A549 (cell line): ENCODE data around the gene UCMA. TPM values are rescaled to one million over a fixed set of nuclear protein-coding genes. Genes with fewer than 3 reads are reported as not detected.
A peak's percentile ranks its signal among the peaks of the same experiment; 100 is the strongest.

Experiments
- ATAC-seq, 2 experiments: fragments of 200-7000 bp in 1 of 2; fragments of >200 bp in 1 of 2; cut with Nextera tagmentation in 1 of 2; cut with Tn5 transposase in 1 of 2; 3 replicates each; pipeline versions ENCODE4 v1.8.0 to v1.9.1; 2018 to 2020; ENCODE audit warnings: mild to moderate bottlenecking in 1 of 2, moderate library complexity in 1 of 2
- CTCF ChIA-PET: fragments of 300-600 bp; sonication (Branson Sonifier 250); formaldehyde crosslinking; extraction: SDS; loops from one replicate; lab custom pipeline; 2021; ENCODE audit warnings: antibody characterized with exemption, inconsistent platforms; lab: Yijun Ruan, JAX
- POLR2A ChIA-PET: fragments of 350-600 bp; formaldehyde crosslinking; extraction: SDS; loops from one replicate; lab custom pipeline; 2021; ENCODE audit warnings: antibody characterized with exemption, inconsistent platforms; lab: Yijun Ruan, JAX
- DNase-seq, 2 experiments: peaks; one replicate each; pipeline versions ENCODE4 v3.0.0 to v3.0.0-alpha.2; 2011 to 2016; ENCODE audit warnings: low read depth in 1 of 2, low spot score in 1 of 2
- FAIRE-seq: peaks from 2 replicates; lab custom pipeline; 2011; peaks lifted over from hg19 to GRCh38; lab: Jason Lieb, UNC
- H3K27ac ChIP-seq, 2 experiments: fragments of >200 bp; sonication (Bioruptor Twin); formaldehyde crosslinking; 3 replicates each; pipeline ENCODE4 v1.5.1; 2016 to 2017
- H3K4me1 ChIP-seq: fragments of >200 bp; sonication (Bioruptor Twin); formaldehyde crosslinking; 3 replicates; pipeline ENCODE4 v1.6.1; 2016
- H3K4me2 ChIP-seq: fragments of >200 bp; sonication (Bioruptor Twin); formaldehyde crosslinking; 3 replicates; pipeline ENCODE4 v1.6.1; 2016
- H3K4me3 ChIP-seq: fragments of >200 bp; sonication (Bioruptor Twin); formaldehyde crosslinking; 3 replicates; pipeline ENCODE4 v1.5.1; 2016
- H3K9me3 ChIP-seq: fragments of >200 bp; sonication (Bioruptor Twin); formaldehyde crosslinking; 3 replicates; pipeline ENCODE4 v1.6.1; 2016
- CBX2 ChIP-seq: fragments of 200-600 bp; sonication (generic); IDR thresholded peaks from 2 replicates; pipeline ENCODE4 v1.6.1; 2016; ENCODE audit warnings: low read depth, mild to moderate bottlenecking, borderline replicate concordance
- CEBPB ChIP-seq, 2 experiments: fragments of >200 bp in 1 of 2; sonication (Bioruptor Twin) in 1 of 2; formaldehyde crosslinking in 1 of 2; IDR thresholded peaks; 2 replicates each; pipeline ENCODE4 v1.6.1; 2012 to 2016
- CHD2 ChIP-seq: fragments of 150-350 bp; IDR thresholded peaks from 2 replicates; pipeline ENCODE4 v1.6.1; 2014; ENCODE audit warnings: low read length; ENCODE audit not compliant: partially characterized antibody
- EHF ChIP-seq: fragments of 250-450 bp; sonication (Bioruptor Pico); IDR thresholded peaks from 2 replicates; pipeline ENCODE4 v1.5.0; 2020; ENCODE audit warnings: mild to moderate bottlenecking
- ELK1 ChIP-seq: fragments of 150-350 bp; IDR thresholded peaks from 2 replicates; pipeline ENCODE4 v1.6.1; 2014; ENCODE audit warnings: low read depth, mild to moderate bottlenecking, low read length
- EP300 ChIP-seq, 2 experiments: fragments of >200 bp; sonication (Bioruptor Twin); formaldehyde crosslinking; IDR thresholded peaks; 2 replicates in 1 of 2; 3 replicates in 1 of 2; pipeline ENCODE4 v1.6.1; 2016 to 2017
- HDAC2 ChIP-seq: fragments of 200-600 bp; sonication (generic); IDR thresholded peaks from 2 replicates; pipeline ENCODE4 v1.6.1; 2016
- HEYL ChIP-seq: fragments of 250-450 bp; sonication (Bioruptor Pico); IDR thresholded peaks from 2 replicates; pipeline ENCODE4 v1.8.0; 2021; ENCODE audit warnings: mild to moderate bottlenecking, moderate library complexity
- HMGXB4 ChIP-seq: fragments of 250-450 bp; sonication (Bioruptor Pico); IDR thresholded peaks from 2 replicates; pipeline ENCODE4 v1.5.0; 2021; ENCODE audit warnings: mild to moderate bottlenecking, moderate library complexity, borderline replicate concordance
- HOXA7 ChIP-seq: fragments of 250-450 bp; sonication (Bioruptor Pico); IDR thresholded peaks from 2 replicates; pipeline ENCODE4 v1.5.0; 2020; ENCODE audit warnings: mild to moderate bottlenecking, moderate library complexity
- JUN ChIP-seq, 2 experiments: fragments of >200 bp; sonication (Bioruptor Twin); formaldehyde crosslinking; IDR thresholded peaks; 2 replicates in 1 of 2; 3 replicates in 1 of 2; pipeline ENCODE4 v1.6.1; 2016 to 2017
- JUNB ChIP-seq: fragments of >200 bp; sonication (Bioruptor Twin); formaldehyde crosslinking; IDR thresholded peaks from 2 replicates; pipeline ENCODE4 v1.6.1; 2016
- MAX ChIP-seq: IDR thresholded peaks from 2 replicates; pipeline ENCODE4 v1.6.1; 2012
- MYC ChIP-seq: IDR thresholded peaks from 2 replicates; pipeline ENCODE4 v1.6.1; 2012; ENCODE audit warnings: mild to moderate bottlenecking, inconsistent platforms, low read length, improper control_type of control experiment, borderline replicate concordance
- NR3C1 ChIP-seq: fragments of >200 bp; sonication (Bioruptor Twin); formaldehyde crosslinking; IDR thresholded peaks from 3 replicates; pipeline ENCODE4 v1.6.1; 2017
- PHF8 ChIP-seq: fragments of 200-600 bp; sonication (generic); IDR thresholded peaks from 2 replicates; pipeline ENCODE4 v1.6.1; 2016; ENCODE audit warnings: low read depth, mild to moderate bottlenecking, antibody characterized with exemption, moderate library complexity, borderline replicate concordance
- RARB ChIP-seq: fragments of 250-450 bp; sonication (Bioruptor Pico); IDR thresholded peaks from 2 replicates; pipeline ENCODE4 v1.8.0; 2021; ENCODE audit warnings: mild to moderate bottlenecking, moderate library complexity
- RFX5 ChIP-seq: fragments of 450-650 bp; IDR thresholded peaks from 2 replicates; pipeline ENCODE4 v1.7.1; 2014; ENCODE audit warnings: antibody characterized with exemption, mild to moderate bottlenecking, moderate library complexity
- TFCP2L1 ChIP-seq: fragments of 250-450 bp; sonication (Bioruptor Pico); IDR thresholded peaks from 2 replicates; pipeline ENCODE4 v1.5.0; 2021; ENCODE audit warnings: mild to moderate bottlenecking
- TP53 ChIP-seq: fragments of 250-450 bp; sonication (Bioruptor Pico); IDR thresholded peaks from 2 replicates; pipeline ENCODE4 v1.5.0; 2021; ENCODE audit warnings: mild to moderate bottlenecking, moderate library complexity
- ZC3H11A ChIP-seq: fragments of 450-650 bp; IDR thresholded peaks from 2 replicates; pipeline ENCODE4 v1.6.1; 2014; ENCODE audit warnings: antibody characterized with exemption, mild to moderate bottlenecking
- ZFP36 ChIP-seq: fragments of 450-650 bp; IDR thresholded peaks from 2 replicates; pipeline ENCODE4 v1.6.1; 2014; ENCODE audit warnings: borderline replicate concordance; ENCODE audit not compliant: partially characterized antibody
- WGBS: methylation state at CpG from one replicate; pipeline ENCODE4 v1.1.6; 2017; ENCODE audit errors: missing lambda C conversion rate; 5-methylcytosine and 5-hydroxymethylcytosine counted together
- polyA plus RNA-seq, 4 experiments: library from polyadenylated mRNA; depleted of rRNA in 3 of 4; stranded (reverse); fragments of >200 nt; fragmentation: RNase III in 1 of 4; extraction: RNeasy Plus Mini Kit Qiagen cat#74134 plus additional on column Dnase treatment in 1 of 4; gene quantifications; 2 replicates in 3 of 4; 3 replicates in 1 of 4; pipeline ENCODE4 v1.2.3, GENCODE V29; 2011 to 2017
- TF ChIP-seq, protein P1 (sequence below): IDR thresholded peaks from 2 replicates; pipeline ENCODE4 v1.6.1; 2012; ENCODE audit warnings: low read depth, borderline replicate concordance

Gene UCMA
- polyA plus RNA-seq, 2 of the 4 experiments (the other 2 are of a cell fraction), result not detected

GRCh38 chr10:13193637-13194036 is 40.5 kb downstream of the UCMA start:
- no peak for TF ChIP-seq TP53
- no peak for TF ChIP-seq HOXA7
- TF ChIP-seq TFCP2L1 (CRISPR knock-in tag), result no peak
- TF ChIP-seq ZC3H11A, result no peak
- no peak for TF ChIP-seq NR3C1
- TF ChIP-seq HDAC2, result no peak
- 0 out of 4 replicates have a peak, but pooled peaks of 1 of the 2 experiments have one; percentile 14 for TF ChIP-seq CEBPB (IDR thresholded peaks at IDR 0.05)
- no peak for TF ChIP-seq CBX2
- no peak for TF ChIP-seq PHF8
- DNase-seq (no peak), ATAC-seq (no peak), FAIRE-seq (no peak)
- Histone ChIP-seq H3K27ac (no peak overlapping the region), H3K4me3 (no peak overlapping the region), H3K4me1 (no peaks in the 10 kb centered on the region), H3K4me2 (no peak overlapping the region), H3K9me3 (no peaks in the 10 kb centered on the region)
- WGBS, result 91% methylated on average over 7 of the region's 7 CpGs
- CTCF ChIA-PET, result interaction anchor here (0.7 to 1.1 kb wide), 3 partner anchors 31 to 134 kb away, joined by 3 read pairs; no protein-coding TSS in a partner anchor
- POLR2A ChIA-PET, result interaction anchor here (0.6 kb wide), 1 partner anchor 89 kb away, joined by 6 read pairs; no protein-coding TSS in a partner anchor

DNA sequence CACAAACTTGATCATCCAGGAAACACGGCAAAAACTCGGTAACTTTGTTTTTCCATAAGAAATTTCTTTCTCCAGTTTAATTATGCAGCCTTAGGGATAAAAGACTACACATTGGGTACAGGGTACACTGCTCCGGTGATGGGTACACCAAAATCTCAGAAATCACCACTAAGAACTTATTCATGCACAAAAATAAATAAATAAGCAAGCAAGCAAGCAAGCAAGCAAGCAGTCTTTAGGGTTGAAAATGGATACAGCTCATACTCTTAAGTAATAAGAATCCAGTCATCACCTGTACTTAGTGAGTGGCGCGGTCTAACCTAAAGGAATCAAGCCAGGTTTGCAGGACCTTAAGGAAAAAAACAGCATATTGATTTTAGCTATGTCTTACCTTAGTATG is 42.8 kb downstream of the UCMA start:
- POLR2A ChIA-PET, result no interaction called here
- FAIRE-seq (no peak), DNase-seq (no peak), ATAC-seq (no peak)
- H3K4me3 ChIP-seq, result no peak overlapping the region
- 0 out of 3 replicates have a peak, but pooled peaks cover 4% of the 10 kb centered on the region for H3K9me3 ChIP-seq
- no peak for TF ChIP-seq RFX5
- no peak for TF ChIP-seq HEYL (CRISPR knock-in tag)
- TF ChIP-seq, protein P1, sequence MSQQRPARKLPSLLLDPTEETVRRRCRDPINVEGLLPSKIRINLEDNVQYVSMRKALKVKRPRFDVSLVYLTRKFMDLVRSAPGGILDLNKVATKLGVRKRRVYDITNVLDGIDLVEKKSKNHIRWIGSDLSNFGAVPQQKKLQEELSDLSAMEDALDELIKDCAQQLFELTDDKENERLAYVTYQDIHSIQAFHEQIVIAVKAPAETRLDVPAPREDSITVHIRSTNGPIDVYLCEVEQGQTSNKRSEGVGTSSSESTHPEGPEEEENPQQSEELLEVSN, result no peak
- TF ChIP-seq RARB, result no peak
- TF ChIP-seq CHD2, result no peak
- TF ChIP-seq HMGXB4, result no peak
- no peak for TF ChIP-seq CBX2
- TF ChIP-seq ZFP36, result no peak
- TF ChIP-seq ELK1, result no peak
- TF ChIP-seq MAX, result no peak
- TF ChIP-seq JUNB, result no peak
- TF ChIP-seq HOXA7, result no peak
- no peak for TF ChIP-seq EHF
- no peak for TF ChIP-seq EP300 (IDR thresholded peaks at IDR 0.05)
- no peak for TF ChIP-seq JUN (IDR thresholded peaks at IDR 0.05)
- TF ChIP-seq MYC, result no peak
- 95% methylated on average over 5 of the region's 5 CpGs for WGBS
- no peak overlapping the region for H3K4me2 ChIP-seq
- no peak overlapping the region for H3K27ac ChIP-seq
- H3K4me1 ChIP-seq, result no peaks in the 10 kb centered on the region
- CTCF ChIA-PET, result interaction anchor here (0.5 to 1.7 kb wide), 2 partner anchors 15 to 1412 kb away, joined by 4 to 9 read pairs; no protein-coding TSS in a partner anchor
